ENCODE data around the gene COMMD10.

GRCh38 chr5:116237917-116238500 lies 153.2 kb downstream of the COMMD10 start:
- TF ChIP-seq POLR2A (IDR thresholded peaks at IDR 0.05; ENCODE audit: low read depth, low read length) (no peak), SMC3 (IDR thresholded peaks at IDR 0.05; ENCODE audit: low read depth, low read length) (no peak), RFX5 (IDR thresholded peaks at IDR 0.05; ENCODE audit: low read depth, low read length) (no peak), MXI1 (IDR thresholded peaks at IDR 0.05; ENCODE audit: borderline replicate concordance, low read depth, low read length) (no peak), BHLHE40 (IDR thresholded peaks at IDR 0.05; ENCODE audit: low read depth, low read length) (no peak), MAZ (IDR thresholded peaks at IDR 0.05; ENCODE audit: borderline replicate concordance, low read depth, low read length) (no peak)
- TF ChIP-seq, protein P1, sequence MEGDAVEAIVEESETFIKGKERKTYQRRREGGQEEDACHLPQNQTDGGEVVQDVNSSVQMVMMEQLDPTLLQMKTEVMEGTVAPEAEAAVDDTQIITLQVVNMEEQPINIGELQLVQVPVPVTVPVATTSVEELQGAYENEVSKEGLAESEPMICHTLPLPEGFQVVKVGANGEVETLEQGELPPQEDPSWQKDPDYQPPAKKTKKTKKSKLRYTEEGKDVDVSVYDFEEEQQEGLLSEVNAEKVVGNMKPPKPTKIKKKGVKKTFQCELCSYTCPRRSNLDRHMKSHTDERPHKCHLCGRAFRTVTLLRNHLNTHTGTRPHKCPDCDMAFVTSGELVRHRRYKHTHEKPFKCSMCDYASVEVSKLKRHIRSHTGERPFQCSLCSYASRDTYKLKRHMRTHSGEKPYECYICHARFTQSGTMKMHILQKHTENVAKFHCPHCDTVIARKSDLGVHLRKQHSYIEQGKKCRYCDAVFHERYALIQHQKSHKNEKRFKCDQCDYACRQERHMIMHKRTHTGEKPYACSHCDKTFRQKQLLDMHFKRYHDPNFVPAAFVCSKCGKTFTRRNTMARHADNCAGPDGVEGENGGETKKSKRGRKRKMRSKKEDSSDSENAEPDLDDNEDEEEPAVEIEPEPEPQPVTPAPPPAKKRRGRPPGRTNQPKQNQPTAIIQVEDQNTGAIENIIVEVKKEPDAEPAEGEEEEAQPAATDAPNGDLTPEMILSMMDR (conservative IDR thresholded peaks at IDR 0.05; ENCODE audit: low read depth, low read length) = 0 out of 2 replicates have a peak, but pooled peaks have one; percentile 8
- TF ChIP-seq, protein P2, sequence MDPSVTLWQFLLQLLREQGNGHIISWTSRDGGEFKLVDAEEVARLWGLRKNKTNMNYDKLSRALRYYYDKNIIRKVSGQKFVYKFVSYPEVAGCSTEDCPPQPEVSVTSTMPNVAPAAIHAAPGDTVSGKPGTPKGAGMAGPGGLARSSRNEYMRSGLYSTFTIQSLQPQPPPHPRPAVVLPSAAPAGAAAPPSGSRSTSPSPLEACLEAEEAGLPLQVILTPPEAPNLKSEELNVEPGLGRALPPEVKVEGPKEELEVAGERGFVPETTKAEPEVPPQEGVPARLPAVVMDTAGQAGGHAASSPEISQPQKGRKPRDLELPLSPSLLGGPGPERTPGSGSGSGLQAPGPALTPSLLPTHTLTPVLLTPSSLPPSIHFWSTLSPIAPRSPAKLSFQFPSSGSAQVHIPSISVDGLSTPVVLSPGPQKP (IDR thresholded peaks at IDR 0.05; ENCODE audit: borderline replicate concordance, low read depth, low read length) = no peak

Data from IMR-90 (cell line).